Ovary (tissue), 9 donors: ENCODE measurements around the gene MOB3B. TPM values are rescaled to one million over a fixed set of nuclear protein-coding genes. Genes with fewer than 3 reads are reported as not detected.

Experiments
- DNase-seq, 5 donors: peaks; one replicate each; pipeline ENCODE4 v3.0.0-alpha.2; 2019 to 2020
- H3K27ac ChIP-seq, 2 donors: fragments of 200-600 bp; one replicate each; pipeline versions ENCODE4 v1.5.1 to v1.8.0; 2019 to 2022
- H3K27me3 ChIP-seq: fragments of 200-600 bp; one replicate; pipeline ENCODE4 v1.8.0; 2022
- H3K36me3 ChIP-seq: fragments of 200-600 bp; sonication (generic); one replicate; pipeline ENCODE4 v1.5.1; 2019
- H3K4me1 ChIP-seq: one replicate; pipeline ENCODE4 v1.8.1; 2013; ENCODE audit warnings: mild to moderate bottlenecking, moderate library complexity; ENCODE audit not compliant: insufficient read depth
- H3K4me3 ChIP-seq: fragments of 200-600 bp; sonication (generic); one replicate; pipeline ENCODE4 v1.5.1; 2017
- H3K9me3 ChIP-seq, 2 donors: fragments of 200-600 bp in 1 of 2; sonication (generic) in 1 of 2; one replicate each; pipeline versions ENCODE4 v1.5.1 to v1.8.1; 2013 to 2019; ENCODE audit warnings: mild to moderate bottlenecking in 1 of 2, moderate library complexity in 1 of 2
- CTCF ChIP-seq, 3 donors: fragments of 450-650 bp in 2 of 3; fragments of 200-600 bp in 1 of 3; IDR thresholded peaks; one replicate each; pipeline versions ENCODE4 v1.5.1 to v1.8.0; 2016 to 2022; ENCODE audit warnings: antibody characterized with exemption in 3 of 3, mild to moderate bottlenecking in 1 of 3
- EP300 ChIP-seq: sonication (generic); formaldehyde crosslinking; IDR thresholded peaks from one replicate; pipeline ENCODE4 v1.6.1; 2017; ENCODE audit warnings: antibody characterized with exemption
- POLR2A ChIP-seq: fragments of 450-650 bp; IDR thresholded peaks from one replicate; pipeline ENCODE4 v1.6.1; 2017; ENCODE audit warnings: antibody characterized with exemption, mild to moderate bottlenecking, moderate library complexity
- WGBS, 3 donors: extraction: QIAGEN DNeasy Blood & Tissue Kit in 1 of 3; methylation state at CpG; one replicate each; pipeline versions ENCODE4 v1.1.5 to v1.1.7; 2013 to 2017; 5-methylcytosine and 5-hydroxymethylcytosine counted together
- intact Hi-C, 4 donors: fragments of 100-400 bp; cut with DNase I; formaldehyde crosslinking; loops; one replicate each; pipeline versions ENCODE4 v1.11.0 to v1.15.1; 2022 to 2023
- polyA plus RNA-seq, 2 donors: library from polyadenylated mRNA; stranded (reverse); fragments of 200-250 nt in 1 of 2; fragments of 350-450 nt in 1 of 2; fragmentation: Illumina TruSeq in 1 of 2; extraction: RNeasy Lipid Tissue Mini Kit (QIAGEN cat#74804) in 1 of 2; gene quantifications; one replicate each; pipeline ENCODE4 v1.2.3, GENCODE V29; 2013 to 2014
- total RNA-seq, 7 donors: library from RNA; depleted of rRNA in 2 of 7; stranded (reverse); fragments of >200 nt in 2 of 7; fragmentation: NEBNext Ultra II Directional in 3 of 7; extraction: Animal tissue kit (Norgen Biotek cat#: 25700) in 3 of 7; gene quantifications; one replicate each; pipeline versions ENCODE4 v1.1.0 to v1.2.4, GENCODE V29; 2016 to 2023
- donor health status: DM: no; HTN: no; CAD: no; lungs with moderate emphysema.
- donor health status: DM: no; HTN: no; CAD: no.
- donor health status: Bipolar disorder and iron deficiency.
- donor health status: DM: yes; HTN: yes; CAD: no.
- donor health status: DM: no; HTN: no; CAD: no.
- donor health status: DM: yes; HTN: yes; CAD: no.

Gene MOB3B
- total and polyA plus RNA-seq, 9 donors: 16.3 to 68.2 (median 28.1) TPM

- WGBS, 3 donors: 0 to 3% (median 2%) methylated on average over 2 of the region's 2 CpGs
- no peak for TF ChIP-seq CTCF (IDR thresholded peaks at IDR 0.05)
- no peak for TF ChIP-seq POLR2A
- no peak for TF ChIP-seq EP300
- no peaks in the 10 kb centered on the region for H3K9me3 ChIP-seq
- H3K4me1 ChIP-seq: peaks cover 14% of the 10 kb centered on the region
- H3K27me3 ChIP-seq: no peaks in the 10 kb centered on the region
- H3K27ac ChIP-seq: peak overlapping the region in 1 of 2 donors; percentile 81
- no peaks in the 10 kb centered on the region for H3K36me3 ChIP-seq
- DNase-seq: no peak
- intact Hi-C loops: no loop called here
- H3K4me3 ChIP-seq: no peak overlapping the region
Measured at GRCh38 chr9:27412963-27413362, 116.7 kb downstream of the MOB3B start.

GRCh38 chr9:27412081-27412480 lies 117.5 kb downstream of the MOB3B start:
- intact Hi-C loops: no loop called here

GRCh38 chr9:27408482-27408881 lies 121.1 kb downstream of the MOB3B start:
- Histone ChIP-seq H3K9me3 (no peaks in the 10 kb centered on the region), H3K36me3 (no peaks in the 10 kb centered on the region), H3K27me3 (no peaks in the 10 kb centered on the region), H3K4me3 (no peak overlapping the region), H3K4me1 (peaks cover 16% of the 10 kb centered on the region), H3K27ac (no peak overlapping the region)
- intact Hi-C loops: no loop called here
- TF ChIP-seq EP300: no peak
- no peak for TF ChIP-seq POLR2A
- TF ChIP-seq CTCF (IDR thresholded peaks at IDR 0.05): no peak
- DNase-seq: no peak
- 76 to 86% (median 80%) methylated on average over 2 of the region's 2 CpGs for WGBS, 3 donors

More at GRCh38 chr9:27412081-27412480, 117.5 kb downstream of the MOB3B start:
- H3K9me3 ChIP-seq: no peaks in the 10 kb centered on the region
- H3K27me3 ChIP-seq: no peaks in the 10 kb centered on the region
- WGBS, 3 donors: 64 to 74% (median 71%) methylated on average over 3 of the region's 3 CpGs
- H3K4me3 ChIP-seq: no peak overlapping the region
- DNase-seq: no peak
- no peaks in the 10 kb centered on the region for H3K36me3 ChIP-seq
- H3K27ac ChIP-seq: peak overlapping the region in 1 of 2 donors; percentile 81
- peaks cover 20% of the 10 kb centered on the region for H3K4me1 ChIP-seq
- TF ChIP-seq EP300 (no peak), POLR2A (no peak), CTCF (IDR thresholded peaks at IDR 0.05) (no peak)

GRCh38 chr9:27408001-27408400 lies 121.6 kb downstream of the MOB3B start:
- intact Hi-C loops: no loop called here
- WGBS, 3 donors: 53 to 58% (median 56%) methylated on average over 5 of the region's 5 CpGs
- H3K27ac ChIP-seq: no peak overlapping the region
- H3K36me3 ChIP-seq: no peaks in the 10 kb centered on the region
- no peak for TF ChIP-seq POLR2A
- peaks cover 15% of the 10 kb centered on the region for H3K4me1 ChIP-seq
- no peak for DNase-seq
- no peaks in the 10 kb centered on the region for H3K9me3 ChIP-seq
- H3K27me3 ChIP-seq: no peaks in the 10 kb centered on the region
- H3K4me3 ChIP-seq: no peak overlapping the region

- no peak overlapping the region for H3K27ac ChIP-seq
- WGBS, 3 donors: 5 to 11% (median 5%) methylated on average over 1 of the region's 1 CpG
- no peaks in the 10 kb centered on the region for H3K36me3 ChIP-seq
- no peaks in the 10 kb centered on the region for H3K9me3 ChIP-seq
- H3K4me1 ChIP-seq: peaks cover 13% of the 10 kb centered on the region
- intact Hi-C loops: no loop called here
- no peak overlapping the region for H3K4me3 ChIP-seq
- DNase-seq: no peak
- TF ChIP-seq EP300: no peak
- no peaks in the 10 kb centered on the region for H3K27me3 ChIP-seq
Measured at GRCh38 chr9:27407491-27407890, 122.1 kb downstream of the MOB3B start.

GRCh38 chr9:27404661-27405060 lies 125.0 kb downstream of the MOB3B start:
- TF ChIP-seq POLR2A (no peak), CTCF (IDR thresholded peaks at IDR 0.05) (no peak), EP300 (no peak)
- Histone ChIP-seq H3K27me3 (no peaks in the 10 kb centered on the region), H3K36me3 (no peaks in the 10 kb centered on the region), H3K9me3 (no peaks in the 10 kb centered on the region), H3K4me1 (peaks cover 10% of the 10 kb centered on the region), H3K27ac (no peak overlapping the region), H3K4me3 (no peak overlapping the region)
- DNase-seq: no peak
- intact Hi-C loops: no loop called here
